CD4-positive, alpha-beta T cell (primary cell): Measurements from ENCODE around the gene CPN2. TPM values are rescaled to one million over a fixed set of nuclear protein-coding genes. Genes with fewer than 3 reads are reported as not detected.

Experiments
- ATAC-seq: fragments of 200-7000 bp; cut with Tn5 transposase; one replicate; pipeline ENCODE4 v1.10.0; 2022; ENCODE audit warnings: mild to moderate bottlenecking; ENCODE audit not compliant: poor library complexity
- CTCF ChIA-PET: fragments of 350-600 bp; sonication (Branson Sonifier 250); formaldehyde crosslinking; loops from one replicate; lab custom pipeline; 2021; ENCODE audit warnings: antibody characterized with exemption, inconsistent platforms; lab: Charles Lee
- POLR2A ChIA-PET: fragments of 350-600 bp; sonication (Branson Sonifier 250); formaldehyde crosslinking; loops from one replicate; lab custom pipeline; 2021; ENCODE audit warnings: antibody characterized with exemption, inconsistent platforms; lab: Charles Lee
- DNase-seq, 14 experiments: peaks; one replicate each; pipeline ENCODE4 v3.0.0-alpha.2; 2013 to 2020; ENCODE audit warnings: mixed read lengths in 2 of 14
- H3K27ac ChIP-seq, 2 donors: one replicate each; pipeline versions ENCODE4 v1.5.1 to v1.7.0; 2013; ENCODE audit warnings: low read length in 2 of 2, low read depth in 1 of 2, mild to moderate bottlenecking in 1 of 2
- H3K27me3 ChIP-seq, 2 experiments: 1 replicate in 1 of 2; 2 replicates in 1 of 2; pipeline versions ENCODE4 v1.6.1 to v1.7.0; 2013; ENCODE audit warnings: low read length in 2 of 2, control low read depth in 1 of 2, mild to moderate bottlenecking in 1 of 2, moderate library complexity in 1 of 2; ENCODE audit not compliant: insufficient read depth in 2 of 2, control insufficient read depth in 1 of 2
- H3K36me3 ChIP-seq: one replicate; pipeline ENCODE4 v1.6.1; 2013; ENCODE audit warnings: low read length, control low read depth; ENCODE audit not compliant: insufficient read depth
- H3K4me1 ChIP-seq: one replicate; pipeline ENCODE4 v1.6.1; 2013; ENCODE audit warnings: low read length, control low read depth; ENCODE audit not compliant: insufficient read depth
- H3K4me3 ChIP-seq: one replicate; pipeline ENCODE4 v1.5.1; 2013; ENCODE audit warnings: mild to moderate bottlenecking, low read length, moderate library complexity
- H3K9me3 ChIP-seq, 2 experiments: 1 replicate in 1 of 2; 2 replicates in 1 of 2; pipeline versions ENCODE4 v1.6.1 to v1.7.0; 2013; ENCODE audit warnings: low read length in 2 of 2, mild to moderate bottlenecking in 2 of 2, control low read depth in 1 of 2, moderate library complexity in 1 of 2; ENCODE audit not compliant: control insufficient read depth in 1 of 2, insufficient read depth in 1 of 2
- H3K27ac Mint-ChIP-seq: one replicate; pipeline ENCODE4 v1.8.0; 2020; ENCODE audit warnings: mixed read lengths
- H3K27me3 Mint-ChIP-seq: one replicate; pipeline ENCODE4 v1.8.0; 2021; ENCODE audit warnings: mixed read lengths
- H3K36me3 Mint-ChIP-seq: one replicate; pipeline ENCODE4 v1.8.0; 2021; ENCODE audit warnings: low read depth, mixed read lengths
- H3K4me1 Mint-ChIP-seq: one replicate; pipeline ENCODE4 v1.8.0; 2021; ENCODE audit warnings: low read depth, mixed read lengths
- H3K4me3 Mint-ChIP-seq: one replicate; pipeline ENCODE4 v1.8.0; 2020; ENCODE audit warnings: mild to moderate bottlenecking, mixed read lengths
- H3K9me3 Mint-ChIP-seq: one replicate; pipeline ENCODE4 v1.8.0; 2020; ENCODE audit warnings: mixed read lengths
- intact Hi-C, 2 experiments: fragments of 100-400 bp; cut with DNase I in 1 of 2; cut with micrococcal nuclease in 1 of 2; formaldehyde crosslinking; loops; one replicate each; pipeline versions ENCODE4 v1.15.1 to v1.9.0; 2023 to 2025; cut with DNase I, micrococcal nuclease
- total RNA-seq, 174 experiments: library from RNA in 2 of 174; stranded (reverse) in 2 of 174; gene quantifications; one replicate each; pipeline ENCODE4 v1.2.3 and lab custom pipeline; 2021 to 2026
- TF ChIP-seq, protein P1 (sequence below): fragments of 200-600 bp; IDR thresholded peaks from one replicate; pipeline ENCODE4 v1.8.0; 2022; ENCODE audit warnings: antibody characterized with exemption, mild to moderate bottlenecking

CPN2 gene
- total RNA-seq, 2 experiments from 2014 or later = not detected

DNA sequence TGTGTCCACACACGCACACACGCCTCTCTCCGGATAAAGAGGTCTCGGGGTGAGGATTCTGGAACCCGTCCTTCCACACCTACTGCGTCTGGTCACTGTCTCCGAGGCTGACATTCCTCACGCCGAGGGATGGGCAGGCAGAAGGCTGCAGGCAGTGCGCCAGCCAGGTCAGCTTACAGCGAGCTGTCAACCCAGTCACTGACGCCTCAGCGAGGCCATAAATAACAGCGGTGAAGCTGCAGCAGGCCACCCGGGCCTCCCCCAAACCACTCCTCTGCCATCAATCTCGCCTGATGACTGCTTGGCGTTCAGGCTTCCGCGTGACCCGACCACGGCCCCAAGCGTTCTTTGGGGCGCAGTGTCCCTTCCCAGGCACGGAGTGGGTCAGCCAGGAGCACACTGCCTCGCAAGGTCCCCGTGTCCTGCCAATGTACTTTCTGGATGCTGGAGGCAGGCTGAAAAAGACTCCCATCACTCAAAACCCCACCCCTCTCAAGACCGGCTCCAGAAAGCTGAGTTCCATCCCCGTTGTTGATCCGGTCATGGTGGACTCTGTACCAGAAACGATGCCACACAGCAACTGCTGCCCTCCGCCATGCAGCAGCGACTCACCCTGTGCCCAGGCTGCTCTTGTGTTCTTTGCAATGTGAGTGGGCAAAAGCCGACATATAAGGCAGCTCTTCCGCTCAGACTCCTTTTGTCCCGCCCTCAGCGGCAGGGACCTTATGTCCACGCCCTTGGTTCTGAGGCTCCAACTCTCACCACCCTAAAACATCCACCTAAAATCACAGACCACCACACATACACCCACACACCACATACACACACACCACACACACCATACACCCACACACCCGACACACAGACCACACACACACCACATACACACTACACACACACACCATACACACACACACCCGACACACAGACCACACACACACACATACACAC lies 27.1 kb downstream of the CPN2 start:
- POLR2A ChIA-PET = no interaction called here
- Histone ChIP-seq H3K27me3 (no peaks in the 10 kb centered on the region), H3K9me3 (peaks cover 4 to 30% of the 10 kb centered on the region in 2 experiments), H3K27ac (no peak overlapping the region), H3K4me3 (peak overlapping the region; percentile 46), H3K36me3 (no peaks in the 10 kb centered on the region), H3K4me1 (peaks cover 13% of the 10 kb centered on the region)
- TF ChIP-seq, protein P1, sequence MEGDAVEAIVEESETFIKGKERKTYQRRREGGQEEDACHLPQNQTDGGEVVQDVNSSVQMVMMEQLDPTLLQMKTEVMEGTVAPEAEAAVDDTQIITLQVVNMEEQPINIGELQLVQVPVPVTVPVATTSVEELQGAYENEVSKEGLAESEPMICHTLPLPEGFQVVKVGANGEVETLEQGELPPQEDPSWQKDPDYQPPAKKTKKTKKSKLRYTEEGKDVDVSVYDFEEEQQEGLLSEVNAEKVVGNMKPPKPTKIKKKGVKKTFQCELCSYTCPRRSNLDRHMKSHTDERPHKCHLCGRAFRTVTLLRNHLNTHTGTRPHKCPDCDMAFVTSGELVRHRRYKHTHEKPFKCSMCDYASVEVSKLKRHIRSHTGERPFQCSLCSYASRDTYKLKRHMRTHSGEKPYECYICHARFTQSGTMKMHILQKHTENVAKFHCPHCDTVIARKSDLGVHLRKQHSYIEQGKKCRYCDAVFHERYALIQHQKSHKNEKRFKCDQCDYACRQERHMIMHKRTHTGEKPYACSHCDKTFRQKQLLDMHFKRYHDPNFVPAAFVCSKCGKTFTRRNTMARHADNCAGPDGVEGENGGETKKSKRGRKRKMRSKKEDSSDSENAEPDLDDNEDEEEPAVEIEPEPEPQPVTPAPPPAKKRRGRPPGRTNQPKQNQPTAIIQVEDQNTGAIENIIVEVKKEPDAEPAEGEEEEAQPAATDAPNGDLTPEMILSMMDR = no peak
- intact Hi-C loops = loop anchor here in 1 of 2 experiments (1.0 kb wide), 1 partner anchor 44 kb away; no protein-coding TSS in a partner anchor
- no peaks in the 10 kb centered on the region for H3K4me1 Mint-ChIP-seq
- no peaks in the 10 kb centered on the region for H3K36me3 Mint-ChIP-seq
- no peak overlapping the region for H3K27ac Mint-ChIP-seq
- ATAC-seq (peak; percentile 83), DNase-seq (peak in 8 of 14 experiments; percentile 17 to 68 (median 40))
- H3K4me3 Mint-ChIP-seq = no peak overlapping the region
- peaks cover 2% of the 10 kb centered on the region for H3K9me3 Mint-ChIP-seq
- CTCF ChIA-PET = interaction anchor here (1.0 kb wide), 1 partner anchor 9 kb away, joined by 3 read pairs; no protein-coding TSS in a partner anchor
- peaks cover 3% of the 10 kb centered on the region for H3K27me3 Mint-ChIP-seq

DNA sequence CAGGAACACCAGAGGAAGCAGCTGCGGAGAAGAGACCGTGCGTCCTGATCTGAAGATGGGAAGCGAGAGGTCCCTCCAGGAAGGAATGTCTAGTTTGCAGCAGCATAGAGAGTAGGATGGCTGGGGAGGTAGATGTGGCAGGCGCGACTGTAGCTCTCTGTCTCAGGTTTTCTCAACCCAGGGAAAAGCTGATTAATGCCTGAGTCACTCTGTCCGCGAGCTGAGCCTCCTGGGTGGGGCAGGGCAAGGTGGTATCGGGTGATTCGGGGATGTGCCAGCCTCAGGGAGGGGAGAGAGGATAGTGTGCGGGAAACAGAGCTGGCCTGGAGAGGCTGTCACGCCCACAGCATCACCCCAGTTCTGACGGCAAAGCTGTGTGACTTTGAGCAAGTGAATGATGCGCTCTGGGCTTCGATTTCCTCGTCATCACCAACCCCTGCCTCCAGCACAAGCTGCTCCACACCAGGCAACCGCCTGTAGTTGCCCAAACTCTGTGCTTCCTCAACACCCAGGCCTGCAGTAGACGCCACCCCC lies 28.4 kb downstream of the CPN2 start:
- peaks cover 0 to 7% of the 10 kb centered on the region in 2 experiments for H3K27me3 ChIP-seq
- ATAC-seq (no peak), DNase-seq (no peak)
- H3K36me3 Mint-ChIP-seq = no peaks in the 10 kb centered on the region
- POLR2A ChIA-PET = interaction anchor here (1.1 kb wide), 1 partner anchor 77 kb away, joined by 4 read pairs; no protein-coding TSS in a partner anchor
- peaks cover 13% of the 10 kb centered on the region for H3K4me1 ChIP-seq
- no peaks in the 10 kb centered on the region for H3K36me3 ChIP-seq
- H3K27ac ChIP-seq = no peak overlapping the region
- H3K27ac Mint-ChIP-seq = no peak overlapping the region
- TF ChIP-seq, protein P1 = no peak
- H3K4me3 Mint-ChIP-seq = peak overlapping the region; percentile 21
- CTCF ChIA-PET = no interaction called here
- H3K4me1 Mint-ChIP-seq = no peaks in the 10 kb centered on the region
- H3K9me3 ChIP-seq = peaks cover 9 to 31% of the 10 kb centered on the region in 2 experiments
- intact Hi-C loops = no loop called here
- no peak overlapping the region for H3K4me3 ChIP-seq
- H3K27me3 Mint-ChIP-seq = peaks cover 9% of the 10 kb centered on the region
- peaks cover 2% of the 10 kb centered on the region for H3K9me3 Mint-ChIP-seq

DNA sequence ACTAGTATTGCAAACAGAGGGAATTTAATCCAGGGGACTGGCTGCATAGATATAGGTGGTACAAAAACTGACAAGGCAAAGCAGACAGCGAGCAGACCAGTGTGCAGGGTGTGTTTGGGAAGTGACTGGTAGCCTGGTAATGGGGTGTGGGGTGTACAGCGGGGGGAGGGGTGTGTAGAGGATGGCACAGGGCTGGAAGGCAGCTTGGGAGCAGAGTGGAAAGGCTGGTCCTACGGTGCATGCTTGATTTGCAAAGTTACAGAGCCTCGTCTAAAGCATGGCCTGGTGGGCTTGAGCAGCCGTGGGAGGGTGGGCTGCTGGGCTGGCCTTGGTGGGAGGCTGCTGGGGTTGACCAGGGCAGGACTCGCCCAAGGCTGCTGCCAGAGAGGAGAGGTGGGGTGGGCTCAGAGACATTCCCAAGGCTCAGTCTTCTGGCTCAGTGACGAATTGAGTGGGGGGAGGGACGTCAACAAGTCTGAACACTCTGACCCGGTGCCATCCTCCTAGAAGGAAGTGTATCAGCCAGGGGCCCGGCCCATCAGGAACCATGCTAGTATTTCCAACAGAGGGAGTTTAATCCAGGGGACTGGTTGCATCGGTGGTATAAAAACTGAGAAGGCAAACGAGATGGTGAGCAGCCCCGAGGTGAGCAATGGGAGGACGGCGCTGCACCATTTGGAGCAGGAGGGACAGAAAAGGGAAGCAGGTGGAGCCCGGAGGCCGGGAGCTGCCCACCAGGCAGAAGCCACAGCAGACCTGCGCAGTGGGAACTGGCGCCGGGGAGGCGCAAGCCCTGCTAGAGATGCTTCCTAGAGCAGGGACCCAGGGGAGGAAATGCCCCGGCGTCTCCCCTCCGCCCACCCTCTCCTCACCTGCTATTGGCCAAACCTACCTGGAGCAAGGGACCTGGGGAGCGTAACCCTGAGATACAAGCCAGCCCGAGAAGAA lies 29.2 kb downstream of the CPN2 start:
- H3K4me3 ChIP-seq = no peak overlapping the region
- intact Hi-C loops = no loop called here
- H3K36me3 ChIP-seq = no peaks in the 10 kb centered on the region
- Mint-ChIP-seq H3K9me3 (peaks cover 2% of the 10 kb centered on the region), H3K4me1 (no peaks in the 10 kb centered on the region), H3K36me3 (no peaks in the 10 kb centered on the region), H3K27ac (no peak overlapping the region), H3K27me3 (peaks cover 16% of the 10 kb centered on the region), H3K4me3 (no peak overlapping the region)
- H3K4me1 ChIP-seq = peaks cover 13% of the 10 kb centered on the region
- ATAC-seq (no peak), DNase-seq (no peak)
- ChIA-PET CTCF (no interaction called here), POLR2A (interaction anchor here (1.1 kb wide), 1 partner anchor 78 kb away, joined by 4 read pairs; no protein-coding TSS in a partner anchor)
- peaks cover 9 to 23% of the 10 kb centered on the region in 2 experiments for H3K9me3 ChIP-seq
- TF ChIP-seq, protein P1 = no peak
- H3K27ac ChIP-seq = no peak overlapping the region
- peaks cover 5 to 14% of the 10 kb centered on the region in 2 experiments for H3K27me3 ChIP-seq
